Panc1 (cell line): ENCODE data around the gene ZNF580. TPM values are rescaled to one million over a fixed set of nuclear protein-coding genes. Genes with fewer than 3 reads are reported as not detected.

ENCODE experiments used
- ATAC-seq: fragments of 200-7000 bp; cut with Tn5 transposase; 2 replicates; pipeline ENCODE4 v1.9.1; 2020; ENCODE audit warnings: mild to moderate bottlenecking, moderate library complexity
- BruUV-seq: library from RNA; stranded (reverse); fragments of 400-500 nt; replicated peaks from 2 replicates; lab custom pipeline; 2021; lab: Mats Ljungman, UMichigan
- CTCF ChIA-PET: fragments of 300-600 bp; sonication (Branson Sonifier 250); formaldehyde crosslinking; loops from one replicate; lab custom pipeline; 2022; ENCODE audit warnings: antibody characterized with exemption; lab: Charles Lee
- POLR2A ChIA-PET: fragments of 300-600 bp; sonication (Branson Sonifier 250); formaldehyde crosslinking; loops from one replicate; lab custom pipeline; 2022; ENCODE audit warnings: antibody characterized with exemption; lab: Charles Lee
- DNase-seq: peaks from one replicate; pipeline ENCODE4 v3.0.0-alpha.2; 2010; ENCODE audit warnings: low read depth, low spot score
- H3K27ac ChIP-seq: 2 replicates; pipeline ENCODE4 v1.5.1; 2011; ENCODE audit warnings: mild to moderate bottlenecking, low read length, inconsistent platforms
- H3K27me3 ChIP-seq: fragments of 200-500 bp; sonication (Bioruptor generic); 2 replicates; pipeline ENCODE4 v1.6.0; 2014; ENCODE audit warnings: low read length, inconsistent platforms; ENCODE audit not compliant: control insufficient read depth, insufficient read depth
- H3K36me3 ChIP-seq: fragments of 200-500 bp; sonication (Bioruptor generic); 2 replicates; pipeline ENCODE4 v1.5.1; 2014; ENCODE audit warnings: inconsistent platforms, mild to moderate bottlenecking, low read length, moderate library complexity; ENCODE audit not compliant: control insufficient read depth, insufficient read depth
- H3K4me1 ChIP-seq: 2 replicates; pipeline ENCODE4 v1.5.1; 2011; ENCODE audit warnings: inconsistent platforms, mild to moderate bottlenecking, low read length, moderate library complexity; ENCODE audit not compliant: control insufficient read depth, insufficient read depth
- H3K4me3 ChIP-seq, 2 experiments: 2 replicates each; pipeline ENCODE4 v1.5.1; 2011 to 2012; ENCODE audit warnings: low read depth in 2 of 2, low read length in 2 of 2, mild to moderate bottlenecking in 2 of 2, inconsistent platforms in 1 of 2, moderate library complexity in 1 of 2
- H3K9me3 ChIP-seq: fragments of 200-500 bp; sonication (Bioruptor generic); 2 replicates; pipeline ENCODE4 v1.5.1; 2014; ENCODE audit warnings: low read depth, mild to moderate bottlenecking, inconsistent platforms, low read length, moderate library complexity; ENCODE audit not compliant: control insufficient read depth, insufficient read depth
- POLR2AphosphoS5 ChIP-seq: IDR thresholded peaks from 2 replicates; pipeline ENCODE4 v1.6.1; 2012; ENCODE audit warnings: mild to moderate bottlenecking, low read depth, low read length, moderate library complexity
- SIN3A ChIP-seq: IDR thresholded peaks from 2 replicates; pipeline ENCODE4 v1.6.1; 2012; ENCODE audit warnings: low read depth, mild to moderate bottlenecking, low read length, moderate library complexity, borderline replicate concordance; ENCODE audit not compliant: insufficient read depth
- TCF7L2 ChIP-seq: IDR thresholded peaks from 2 replicates; pipeline ENCODE4 v1.6.1; 2011; ENCODE audit warnings: mild to moderate bottlenecking, low read depth, low read length, inconsistent platforms
- in situ Hi-C: cut with HindIII; loops from 2 replicates; pipeline ENCODE4 v1.10.0; 2016; ENCODE audit warnings: low sequenced_read_pairs, low pct_unique_long_range_greater_than_20kb
- intact Hi-C: fragments of 100-400 bp; cut with micrococcal nuclease; formaldehyde crosslinking; loops from one replicate; pipeline ENCODE4 v1.10.0; 2022; ENCODE audit not compliant: unreplicated experiment
- total RNA-seq: library from RNA; stranded (reverse); gene quantifications from one replicate; pipeline ENCODE4 v1.2.1, GENCODE V29; 2021; ENCODE audit not compliant: unreplicated experiment
- TF ChIP-seq, protein P1 (sequence below): fragments of 450-650 bp; IDR thresholded peaks from 2 replicates; pipeline ENCODE4 v1.5.1; 2017; ENCODE audit warnings: mild to moderate bottlenecking
- TF ChIP-seq, protein P2 (sequence below), 2 experiments: IDR thresholded peaks; 2 replicates each; pipeline ENCODE4 v1.6.1; 2011 to 2012; ENCODE audit warnings: low read depth in 2 of 2, control low read depth in 1 of 2, low read length in 1 of 2, mild to moderate bottlenecking in 1 of 2, moderate library complexity in 1 of 2; ENCODE audit not compliant: insufficient read depth in 1 of 2

ZNF580 gene
- total RNA-seq, 1 experiment from 2014 or later, result 58.0 TPM

DNA sequence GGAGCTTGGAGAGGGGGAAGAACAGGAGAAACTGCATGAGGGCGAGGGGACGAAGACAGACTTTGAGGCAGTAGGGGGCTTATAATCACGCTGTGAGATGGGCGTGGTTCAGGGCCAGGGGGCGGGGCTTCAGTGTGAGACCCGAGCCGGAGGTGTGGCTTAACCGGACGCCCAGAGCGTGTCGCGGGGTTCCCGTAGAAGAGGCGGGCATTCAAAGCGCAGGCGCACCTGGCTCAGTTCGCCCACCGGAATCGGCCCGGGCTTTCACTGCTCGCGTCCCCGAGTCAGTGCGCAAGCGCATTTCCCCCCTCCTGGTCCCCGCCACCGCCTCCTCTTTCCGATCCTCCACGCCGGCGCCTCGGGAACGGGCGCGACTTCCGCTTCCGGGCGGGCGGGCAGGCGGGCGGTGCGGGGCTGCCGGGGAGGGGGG, 35.6 kb upstream of the ZNF580 start:
- POLR2A ChIA-PET, result no interaction called here
- CTCF ChIA-PET, result interaction anchor here (0.6 to 1.6 kb wide), 4 partner anchors 12 to 138 kb away, joined by 3 to 10 read pairs (median 4); no protein-coding TSS in a partner anchor
- BruUV-seq, result no TSS peak
- no peaks in the 10 kb centered on the region for H3K27me3 ChIP-seq
- H3K36me3 ChIP-seq, result no peaks in the 10 kb centered on the region
- H3K9me3 ChIP-seq, result no peaks in the 10 kb centered on the region
- H3K27ac ChIP-seq, result peak overlapping the region; percentile 97
- ATAC-seq, result peak; percentile 88
- H3K4me3 ChIP-seq, result peak overlapping the region; percentile 62 to 74
- in situ Hi-C loops (no loop called here), intact Hi-C loops (no loop called here)
- peaks cover 21% of the 10 kb centered on the region for H3K4me1 ChIP-seq
- TF ChIP-seq TCF7L2 (peak; percentile 25; the same call in 1 of the 2 replicates), SIN3A (no peak), POLR2AphosphoS5 (peak; percentile 86)
- TF ChIP-seq, protein P1, sequence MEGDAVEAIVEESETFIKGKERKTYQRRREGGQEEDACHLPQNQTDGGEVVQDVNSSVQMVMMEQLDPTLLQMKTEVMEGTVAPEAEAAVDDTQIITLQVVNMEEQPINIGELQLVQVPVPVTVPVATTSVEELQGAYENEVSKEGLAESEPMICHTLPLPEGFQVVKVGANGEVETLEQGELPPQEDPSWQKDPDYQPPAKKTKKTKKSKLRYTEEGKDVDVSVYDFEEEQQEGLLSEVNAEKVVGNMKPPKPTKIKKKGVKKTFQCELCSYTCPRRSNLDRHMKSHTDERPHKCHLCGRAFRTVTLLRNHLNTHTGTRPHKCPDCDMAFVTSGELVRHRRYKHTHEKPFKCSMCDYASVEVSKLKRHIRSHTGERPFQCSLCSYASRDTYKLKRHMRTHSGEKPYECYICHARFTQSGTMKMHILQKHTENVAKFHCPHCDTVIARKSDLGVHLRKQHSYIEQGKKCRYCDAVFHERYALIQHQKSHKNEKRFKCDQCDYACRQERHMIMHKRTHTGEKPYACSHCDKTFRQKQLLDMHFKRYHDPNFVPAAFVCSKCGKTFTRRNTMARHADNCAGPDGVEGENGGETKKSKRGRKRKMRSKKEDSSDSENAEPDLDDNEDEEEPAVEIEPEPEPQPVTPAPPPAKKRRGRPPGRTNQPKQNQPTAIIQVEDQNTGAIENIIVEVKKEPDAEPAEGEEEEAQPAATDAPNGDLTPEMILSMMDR, result no peak
- TF ChIP-seq, protein P2, sequence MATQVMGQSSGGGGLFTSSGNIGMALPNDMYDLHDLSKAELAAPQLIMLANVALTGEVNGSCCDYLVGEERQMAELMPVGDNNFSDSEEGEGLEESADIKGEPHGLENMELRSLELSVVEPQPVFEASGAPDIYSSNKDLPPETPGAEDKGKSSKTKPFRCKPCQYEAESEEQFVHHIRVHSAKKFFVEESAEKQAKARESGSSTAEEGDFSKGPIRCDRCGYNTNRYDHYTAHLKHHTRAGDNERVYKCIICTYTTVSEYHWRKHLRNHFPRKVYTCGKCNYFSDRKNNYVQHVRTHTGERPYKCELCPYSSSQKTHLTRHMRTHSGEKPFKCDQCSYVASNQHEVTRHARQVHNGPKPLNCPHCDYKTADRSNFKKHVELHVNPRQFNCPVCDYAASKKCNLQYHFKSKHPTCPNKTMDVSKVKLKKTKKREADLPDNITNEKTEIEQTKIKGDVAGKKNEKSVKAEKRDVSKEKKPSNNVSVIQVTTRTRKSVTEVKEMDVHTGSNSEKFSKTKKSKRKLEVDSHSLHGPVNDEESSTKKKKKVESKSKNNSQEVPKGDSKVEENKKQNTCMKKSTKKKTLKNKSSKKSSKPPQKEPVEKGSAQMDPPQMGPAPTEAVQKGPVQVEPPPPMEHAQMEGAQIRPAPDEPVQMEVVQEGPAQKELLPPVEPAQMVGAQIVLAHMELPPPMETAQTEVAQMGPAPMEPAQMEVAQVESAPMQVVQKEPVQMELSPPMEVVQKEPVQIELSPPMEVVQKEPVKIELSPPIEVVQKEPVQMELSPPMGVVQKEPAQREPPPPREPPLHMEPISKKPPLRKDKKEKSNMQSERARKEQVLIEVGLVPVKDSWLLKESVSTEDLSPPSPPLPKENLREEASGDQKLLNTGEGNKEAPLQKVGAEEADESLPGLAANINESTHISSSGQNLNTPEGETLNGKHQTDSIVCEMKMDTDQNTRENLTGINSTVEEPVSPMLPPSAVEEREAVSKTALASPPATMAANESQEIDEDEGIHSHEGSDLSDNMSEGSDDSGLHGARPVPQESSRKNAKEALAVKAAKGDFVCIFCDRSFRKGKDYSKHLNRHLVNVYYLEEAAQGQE (IDR thresholded peaks at IDR 0.05; ENCODE audit: insufficient read depth in 1 of 2, low read depth in 2 of 2, low read length in 1 of 2), result 0 out of 4 replicates have a peak, but pooled peaks of 1 of the 2 experiments have one; percentile 32
- DNase-seq, result peak; percentile 97

DNA sequence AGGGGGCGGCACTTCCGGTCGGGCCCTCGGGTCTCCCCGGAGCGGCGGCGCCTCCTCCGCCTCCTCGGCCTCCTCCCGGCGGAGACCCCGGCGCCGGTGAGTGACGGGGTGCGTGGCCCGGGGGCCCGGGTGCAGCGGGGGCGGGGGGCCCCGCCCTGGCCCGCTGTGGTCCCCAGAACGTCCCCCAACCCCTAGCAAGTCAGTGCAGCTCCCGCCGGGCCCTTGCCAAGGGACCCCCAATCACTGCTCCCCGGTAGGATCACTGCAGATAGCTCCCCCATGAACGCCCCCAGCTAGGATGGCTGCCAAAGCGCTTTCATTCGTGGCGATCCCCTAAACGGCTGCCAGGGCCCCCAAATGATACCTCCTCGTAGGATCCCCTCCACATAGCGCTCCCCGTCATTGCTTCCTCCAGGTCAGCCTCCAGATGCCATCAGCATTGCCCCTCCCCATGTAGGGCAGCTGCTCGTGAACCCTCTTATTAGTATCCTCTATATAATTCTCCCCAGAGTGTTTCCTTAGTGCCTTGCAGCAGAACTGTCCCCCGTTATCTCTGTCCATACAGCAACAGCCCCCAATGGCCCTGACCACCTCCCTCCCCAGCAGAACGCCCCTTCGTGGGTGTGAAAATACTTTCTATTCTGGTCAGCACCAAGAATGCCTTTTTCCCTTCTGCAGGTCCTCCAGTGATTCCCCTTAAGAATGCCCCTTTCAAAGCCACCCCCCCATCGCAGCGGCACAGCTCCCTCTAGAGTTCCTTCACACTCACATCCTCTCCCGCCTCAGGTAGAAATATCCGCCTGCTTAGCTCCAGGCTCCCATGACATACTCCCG, 34.9 kb upstream of the ZNF580 start, which contains the start of gene ZNF865:
ZNF865 (plus strand) TSS at position 11 of the 834 bp plus-strand sequence. CDS start 7,972 bp downstream, outside the sequence.
- ChIA-PET CTCF (interaction anchor here (0.5 to 1.6 kb wide), 6 partner anchors 12 to 89 kb away, joined by 3 to 10 read pairs (median 6); no protein-coding TSS in a partner anchor), POLR2A (interaction anchor here (0.5 to 0.6 kb wide), 2 partner anchors 19 to 27 kb away, joined by 4 to 10 read pairs; partner anchors contain the start of gene ZNF784)
- Histone ChIP-seq H3K27me3 (no peaks in the 10 kb centered on the region), H3K4me1 (peaks cover 19% of the 10 kb centered on the region), H3K27ac (peak within 1 kb of the TSS; percentile 97), H3K4me3 (peak within 1 kb of the TSS; percentile 74 to 88), H3K36me3 (no peaks in the 10 kb centered on the region), H3K9me3 (no peaks in the 10 kb centered on the region)
- intact Hi-C loops (loop anchor here (2.0 kb wide), 1 partner anchor 89 kb away; no protein-coding TSS in a partner anchor), in situ Hi-C loops (no loop called here)
- no TSS peak for BruUV-seq
- DNase-seq, result peak; percentile 75
- TF ChIP-seq TCF7L2 (no peak), SIN3A (no peak), POLR2AphosphoS5 (no peak; the same call in 1 of the 2 replicates)
- TF ChIP-seq, protein P1, result peak; percentile 96
- TF ChIP-seq, protein P2 (IDR thresholded peaks at IDR 0.05; ENCODE audit: insufficient read depth in 1 of 2, low read depth in 2 of 2, low read length in 1 of 2), result no peak
- peak; percentile 68 for ATAC-seq
